H1 (cell line): ENCODE measurements around the gene GALNT9. TPM values are rescaled to one million over a fixed set of nuclear protein-coding genes. Genes with fewer than 3 reads are reported as not detected.

Experiments
- CTCF ChIA-PET: fragments of 300-600 bp; sonication (Branson Sonifier 250); formaldehyde crosslinking; loops from one replicate; lab custom pipeline; 2021; ENCODE audit not compliant: partially characterized antibody; lab: Charles Lee
- POLR2A ChIA-PET: fragments of 300-600 bp; sonication (Branson Sonifier 250); formaldehyde crosslinking; loops from one replicate; lab custom pipeline; 2021; ENCODE audit warnings: inconsistent platforms; ENCODE audit not compliant: partially characterized antibody; lab: Charles Lee
- DNase-seq, 2 experiments: peaks; one replicate each; pipeline versions ENCODE4 v3.0.0 to v3.0.0-alpha.2; 2010 to 2022; ENCODE audit warnings: low spot score in 2 of 2, low read depth in 1 of 2, mixed read lengths in 1 of 2
- FAIRE-seq: peaks from 2 replicates; lab custom pipeline; 2011; peaks lifted over from hg19 to GRCh38; lab: Jason Lieb, UNC
- H2AFZ ChIP-seq: 2 replicates; pipeline ENCODE4 v1.8.1; 2012; ENCODE audit warnings: low read length, inconsistent platforms
- H2AK5ac ChIP-seq: 2 replicates; pipeline ENCODE4 v1.6.1; 2013; ENCODE audit warnings: low read depth, low read length
- H2BK120ac ChIP-seq: replicated peaks from 2 replicates; pipeline ENCODE3; 2013; ENCODE audit warnings: low read depth, low read length, inconsistent platforms
- H2BK12ac ChIP-seq: 2 replicates; pipeline ENCODE4 v1.6.1; 2013; ENCODE audit warnings: low read depth, low read length
- H2BK15ac ChIP-seq: 2 replicates; pipeline ENCODE4 v1.6.1; 2013; ENCODE audit warnings: low read length
- H2BK20ac ChIP-seq: 2 replicates; pipeline ENCODE4 v1.6.1; 2013; ENCODE audit warnings: low read length
- H2BK5ac ChIP-seq: 2 replicates; pipeline ENCODE4 v1.6.1; 2013; ENCODE audit warnings: low read depth, low read length
- H3K14ac ChIP-seq: 2 replicates; pipeline ENCODE4 v1.6.1; 2013; ENCODE audit warnings: inconsistent platforms; ENCODE audit not compliant: insufficient read length
- H3K18ac ChIP-seq: 2 replicates; pipeline ENCODE4 v1.6.1; 2013; ENCODE audit warnings: low read length; ENCODE audit errors: extremely low read depth
- H3K23ac ChIP-seq: 2 replicates; pipeline ENCODE4 v1.6.1; 2013; ENCODE audit warnings: inconsistent platforms; ENCODE audit not compliant: insufficient read length
- H3K23me2 ChIP-seq: 2 replicates; pipeline ENCODE4 v1.6.1; 2013; ENCODE audit warnings: low read depth, low read length
- H3K27ac ChIP-seq: 2 replicates; pipeline ENCODE4 v1.6.1; 2011; ENCODE audit warnings: low read depth, low read length, inconsistent platforms
- H3K27me3 ChIP-seq, 4 experiments: replicated peaks in 1 of 4; 1 replicate in 1 of 4; 2 replicates in 3 of 4; pipeline versions ENCODE4 v1.6.1 to v1.8.1; 2011 to 2013; ENCODE audit warnings: low read length in 3 of 4, mild to moderate bottlenecking in 3 of 4, inconsistent platforms in 2 of 4, mixed read lengths in 2 of 4, moderate library complexity in 1 of 4; ENCODE audit not compliant: control insufficient read depth in 3 of 4, insufficient read depth in 3 of 4; ENCODE audit errors: extremely low read depth in 1 of 4
- H3K36me3 ChIP-seq, 4 experiments: 2 replicates each; pipeline versions ENCODE4 v1.6.1 to v1.8.1; 2011 to 2013; ENCODE audit warnings: mild to moderate bottlenecking in 4 of 4, low read length in 3 of 4, moderate library complexity in 2 of 4, control low read depth in 1 of 4, inconsistent platforms in 1 of 4; ENCODE audit not compliant: insufficient read depth in 4 of 4, control insufficient read depth in 2 of 4
- H3K4ac ChIP-seq: replicated peaks from 2 replicates; pipeline ENCODE3; 2013; ENCODE audit warnings: low read length, low read depth, mixed read lengths, inconsistent platforms; ENCODE audit not compliant: insufficient read length
- H3K4me1 ChIP-seq, 4 experiments: replicated peaks in 1 of 4; 1 replicate in 1 of 4; 2 replicates in 3 of 4; pipeline versions ENCODE4 v1.6.1 to v1.8.1; 2011 to 2013; ENCODE audit warnings: low read length in 3 of 4, inconsistent platforms in 2 of 4, mixed read lengths in 1 of 4; ENCODE audit not compliant: insufficient read depth in 4 of 4, control insufficient read depth in 3 of 4
- H3K4me2 ChIP-seq, 2 experiments: 2 replicates each; pipeline versions ENCODE4 v1.6.1 to v1.8.1; 2011 to 2013; ENCODE audit warnings: low read depth in 2 of 2, low read length in 2 of 2, control low read depth in 1 of 2, inconsistent platforms in 1 of 2, mild to moderate bottlenecking in 1 of 2; ENCODE audit not compliant: insufficient read depth in 1 of 2
- H3K4me3 ChIP-seq, 4 experiments: fragments of 200-600, 300-600 bp in 1 of 4; sonication (generic), shearing (Covaris generic), sonication (Bioruptor Twin) in 1 of 4; 2 replicates each; pipeline versions ENCODE4 v1.5.1 to v1.8.1; 2011 to 2016; ENCODE audit warnings: low read length in 4 of 4, low read depth in 3 of 4, control low read depth in 2 of 4, inconsistent platforms in 2 of 4, mild to moderate bottlenecking in 2 of 4, mixed read lengths in 1 of 4, moderate library complexity in 1 of 4; ENCODE audit not compliant: insufficient read depth in 2 of 4; ENCODE audit errors: extremely low read depth in 1 of 4
- H3K56ac ChIP-seq: replicated peaks from 2 replicates; pipeline ENCODE3; 2013; ENCODE audit warnings: low read depth, mild to moderate bottlenecking, mixed read lengths, low read length, inconsistent platforms; ENCODE audit not compliant: insufficient read length
- H3K79me1 ChIP-seq: 2 replicates; pipeline ENCODE4 v1.6.1; 2013; ENCODE audit warnings: low read depth, low read length, control low read depth
- H3K79me2 ChIP-seq, 2 experiments: 2 replicates each; pipeline versions ENCODE4 v1.6.1 to v1.8.1; 2012 to 2013; ENCODE audit warnings: low read length in 2 of 2, mild to moderate bottlenecking in 2 of 2, inconsistent platforms in 1 of 2; ENCODE audit not compliant: insufficient read depth in 2 of 2, control insufficient read depth in 1 of 2
- H3K9ac ChIP-seq, 4 experiments: replicated peaks in 1 of 4; 1 replicate in 1 of 4; 2 replicates in 3 of 4; pipeline versions ENCODE4 v1.6.1 to v1.8.1; 2011 to 2013; ENCODE audit warnings: low read depth in 3 of 4, low read length in 3 of 4, control low read depth in 2 of 4, mild to moderate bottlenecking in 2 of 4, moderate library complexity in 2 of 4, inconsistent platforms in 1 of 4; ENCODE audit errors: extremely low read depth in 1 of 4
- H3K9me3 ChIP-seq, 2 experiments: 2 replicates each; pipeline versions ENCODE4 v1.6.1 to v1.8.1; 2012 to 2013; ENCODE audit warnings: mild to moderate bottlenecking in 2 of 2, moderate library complexity in 2 of 2, control low read depth in 1 of 2, inconsistent platforms in 1 of 2, low read depth in 1 of 2, low read length in 1 of 2, mixed read lengths in 1 of 2; ENCODE audit not compliant: insufficient read depth in 2 of 2
- H4K20me1 ChIP-seq, 2 experiments: replicated peaks in 1 of 2; 2 replicates each; pipeline versions ENCODE3 to v1.8.1; 2011 to 2013; ENCODE audit warnings: inconsistent platforms in 2 of 2, low read length in 2 of 2, mild to moderate bottlenecking in 1 of 2; ENCODE audit not compliant: insufficient read depth in 2 of 2, control insufficient read depth in 1 of 2
- H4K5ac ChIP-seq: 2 replicates; pipeline ENCODE4 v1.6.1; 2013; ENCODE audit warnings: low read length, low read depth, mixed read lengths, inconsistent platforms; ENCODE audit not compliant: insufficient read length
- H4K8ac ChIP-seq: 2 replicates; pipeline ENCODE4 v1.8.0; 2013; ENCODE audit warnings: mild to moderate bottlenecking, moderate library complexity, low read length, inconsistent platforms; ENCODE audit not compliant: insufficient read depth; ENCODE audit errors: extremely low read depth
- H4K91ac ChIP-seq: replicated peaks from 2 replicates; pipeline ENCODE3; 2013; ENCODE audit warnings: low read length, mixed read lengths, inconsistent platforms; ENCODE audit not compliant: insufficient read length
- EP300 ChIP-seq, 2 experiments: IDR thresholded peaks; 1 replicate in 1 of 2; 2 replicates in 1 of 2; pipeline ENCODE4 v1.6.1; 2011 to 2012; ENCODE audit warnings: low read depth in 2 of 2, low read length in 2 of 2, mild to moderate bottlenecking in 2 of 2, borderline replicate concordance in 1 of 2, inconsistent platforms in 1 of 2, moderate library complexity in 1 of 2
- JUND ChIP-seq: IDR thresholded peaks from 2 replicates; pipeline ENCODE4 v1.6.1; 2011; ENCODE audit warnings: mild to moderate bottlenecking, improper control_type of control experiment, low read length
- WGBS, 2 experiments: shearing (Covaris generic) in 1 of 2; methylation state at CpG; one replicate each; pipeline versions ENCODE4 v1.1.6 to v1.1.7; 2013 to 2015; ENCODE audit warnings: low lambda C conversion rate in 2 of 2, mixed read lengths in 2 of 2, inconsistent platforms in 1 of 2, low coverage in 1 of 2, missing lambda C conversion rate in 1 of 2; ENCODE audit not compliant: insufficient replicate concordance in 2 of 2, insufficient coverage in 1 of 2, insufficient read length in 1 of 2; ENCODE audit errors: extremely low coverage in 1 of 2, missing lambda C conversion rate in 1 of 2; 5-methylcytosine and 5-hydroxymethylcytosine counted together
- polyA plus RNA-seq, 7 experiments: library from polyadenylated mRNA; depleted of rRNA in 3 of 7; stranded (reverse) in 5 of 7; unstranded in 2 of 7; fragments of >200 nt in 5 of 7; fragments of 200-250 nt in 2 of 7; gene quantifications; 1 replicate in 5 of 7; 2 replicates in 1 of 7; 4 replicates in 1 of 7; pipeline versions ENCODE4 v1.2.1 to v1.2.3, GENCODE V29; 2011 to 2013; ENCODE audit warnings: missing spikeins in 2 of 7, mixed read lengths in 2 of 7
- total RNA-seq: library from RNA; stranded (reverse); fragmentation: NEBNext Ultra II Directional; extraction: Animal tissue kit (Norgen Biotek cat#: 25700); gene quantifications from 2 replicates; pipeline ENCODE4 v1.2.1, GENCODE V29; 2021

The GALNT9 gene
- total and polyA plus RNA-seq, 2 of the 8 experiments (the other 6 are each of a cell fraction or from before 2014, with no cell fraction given): 2.0 to 3.6 TPM

DNA sequence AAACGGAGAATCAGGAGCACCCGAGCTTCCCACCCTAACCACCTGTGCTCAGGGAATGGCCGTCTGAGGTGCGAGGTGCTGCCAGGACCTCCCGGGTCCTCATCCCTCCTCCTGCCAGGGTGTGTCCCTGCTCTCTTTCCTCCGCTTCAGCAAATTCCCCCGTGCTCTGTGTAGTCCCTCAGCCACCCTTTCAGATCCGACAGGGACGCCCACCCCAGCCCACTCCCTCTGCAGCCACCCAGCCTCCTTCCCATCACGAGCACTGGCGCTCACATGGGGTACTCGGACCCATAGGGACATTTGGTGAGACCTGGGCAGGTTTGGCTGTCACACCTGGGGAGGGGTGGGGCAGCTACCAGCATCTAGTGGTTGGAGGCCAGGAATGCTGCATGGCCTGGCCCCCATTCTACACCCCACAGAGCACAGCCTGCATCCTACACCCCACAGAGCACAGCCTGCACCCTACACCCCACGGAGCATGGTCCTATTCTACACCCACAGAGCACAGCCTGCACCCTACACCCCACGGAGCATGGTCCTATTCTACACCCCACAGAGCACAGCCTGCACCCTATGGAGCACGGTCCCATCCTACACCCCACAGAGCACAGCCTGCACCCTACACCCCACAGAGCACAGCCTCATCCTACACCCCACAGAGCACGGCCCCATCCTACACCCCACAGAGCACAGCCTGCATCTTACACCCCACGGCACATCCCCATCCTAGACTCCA, 12.7 kb downstream of the GALNT9 start:
- Histone ChIP-seq H4K5ac (no peak overlapping the region), H3K9me3 (peaks cover 0 to 3% of the 10 kb centered on the region in 2 experiments; a peak in 1 of 4 replicates), H2BK5ac (no peak overlapping the region)
- no peak for TF ChIP-seq JUND
- TF ChIP-seq EP300 (IDR thresholded peaks at IDR 0.05; ENCODE audit: borderline replicate concordance in 1 of 2, low read depth in 2 of 2, low read length in 2 of 2): no peak
- TF ChIP-seq, all 59 proteins: peak for 0
- no peak overlapping the region; the same call in 1 of the 2 replicates for H4K8ac ChIP-seq
- no peak overlapping the region for H3K4me2 ChIP-seq
- H3K56ac ChIP-seq: no peak overlapping the region
- H3K79me2 ChIP-seq: no peaks in the 10 kb centered on the region
- H3K79me1 ChIP-seq: no peaks in the 10 kb centered on the region
- no peaks in the 10 kb centered on the region for H3K36me3 ChIP-seq
- H3K27me3 ChIP-seq: peaks cover 2 to 11% (median 6%) of the 10 kb centered on the region in 4 experiments; a peak in 5 of 7 replicates
- 87% methylated on average over 17 of the region's 17 CpGs; no CpG with 5 or more reads in 1 of the 2 experiments for WGBS, 2 experiments
- no peak overlapping the region for H3K18ac ChIP-seq
- no peak overlapping the region for H3K23ac ChIP-seq
- H3K4ac ChIP-seq: no peak overlapping the region
- H3K4me3 ChIP-seq: no peak overlapping the region
- no peak overlapping the region for H2AK5ac ChIP-seq
- no peak overlapping the region for H3K27ac ChIP-seq
- no peak for DNase-seq
- H3K9ac ChIP-seq: no peak overlapping the region
- FAIRE-seq: no peak
- H4K20me1 ChIP-seq: peaks cover 0 to 3% of the 10 kb centered on the region in 2 experiments
- H2BK12ac ChIP-seq: no peak overlapping the region
- no peak overlapping the region for H2BK20ac ChIP-seq
- ChIA-PET CTCF (interaction anchor here (0.9 to 1.4 kb wide), 4 partner anchors 12 to 206 kb away, joined by 3 to 6 read pairs (median 4); no protein-coding TSS in a partner anchor), POLR2A (no interaction called here)
- H2BK15ac ChIP-seq: no peak overlapping the region
- H3K4me1 ChIP-seq: no peaks in the 10 kb centered on the region
- no peak overlapping the region for H2AFZ ChIP-seq
- H2BK120ac ChIP-seq: no peak overlapping the region
- no peak overlapping the region for H4K91ac ChIP-seq
- H3K14ac ChIP-seq: no peak overlapping the region
- peaks cover 13% of the 10 kb centered on the region; the same call in 1 of the 2 replicates for H3K23me2 ChIP-seq
